ENCODE measurements around the gene PTX4.
"Not testable (repeated sequence)": the region's sequence is repeated elsewhere in the genome, so short reads cannot be mapped to it uniquely, and the experiment has no call there.

PTX4 gene

DNA sequence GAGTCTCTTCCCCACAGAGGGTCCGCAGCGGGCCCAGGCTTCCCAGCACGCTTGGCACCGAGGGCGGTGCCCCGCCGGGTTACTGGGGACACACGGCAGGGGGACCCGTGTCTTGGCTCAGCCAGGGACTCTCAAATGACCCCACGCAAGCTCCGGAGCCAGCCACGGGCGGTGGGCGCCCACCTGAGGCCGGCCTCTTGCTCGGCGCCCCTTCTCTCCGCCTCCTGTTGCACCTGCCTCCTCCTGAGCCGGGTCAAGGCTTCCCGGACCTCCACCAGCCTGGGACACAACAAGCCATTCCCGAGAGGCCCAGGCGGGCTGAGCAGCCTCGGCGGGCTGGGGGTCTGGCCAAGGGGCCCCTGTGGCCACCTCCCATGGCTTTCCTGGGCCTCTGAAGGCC is 46.0 kb downstream of the PTX4 start:
- no peak for DNase-seq
- no peaks in the 10 kb centered on the region for H3F3A ChIP-seq (ENCODE audit: insufficient read depth, low read length)
- no peak overlapping the region for H2AFZ ChIP-seq (ENCODE audit: low read length)
- no peaks in the 10 kb centered on the region for H3K9me2 ChIP-seq (replicated peaks; ENCODE audit: insufficient read depth, low read length)
- no peak overlapping the region for H3K27ac ChIP-seq (ENCODE audit: low read length)
- H3K27me3 ChIP-seq (replicated peaks; ENCODE audit: insufficient read depth, low read length) = peaks cover 24% of the 10 kb centered on the region
- H4K20me1 ChIP-seq (ENCODE audit: insufficient read depth, low read length) = no peaks in the 10 kb centered on the region
- no peak for TF ChIP-seq EZH2phosphoT487 (IDR thresholded peaks at IDR 0.05; ENCODE audit: low read length)
- TF ChIP-seq, protein P1, sequence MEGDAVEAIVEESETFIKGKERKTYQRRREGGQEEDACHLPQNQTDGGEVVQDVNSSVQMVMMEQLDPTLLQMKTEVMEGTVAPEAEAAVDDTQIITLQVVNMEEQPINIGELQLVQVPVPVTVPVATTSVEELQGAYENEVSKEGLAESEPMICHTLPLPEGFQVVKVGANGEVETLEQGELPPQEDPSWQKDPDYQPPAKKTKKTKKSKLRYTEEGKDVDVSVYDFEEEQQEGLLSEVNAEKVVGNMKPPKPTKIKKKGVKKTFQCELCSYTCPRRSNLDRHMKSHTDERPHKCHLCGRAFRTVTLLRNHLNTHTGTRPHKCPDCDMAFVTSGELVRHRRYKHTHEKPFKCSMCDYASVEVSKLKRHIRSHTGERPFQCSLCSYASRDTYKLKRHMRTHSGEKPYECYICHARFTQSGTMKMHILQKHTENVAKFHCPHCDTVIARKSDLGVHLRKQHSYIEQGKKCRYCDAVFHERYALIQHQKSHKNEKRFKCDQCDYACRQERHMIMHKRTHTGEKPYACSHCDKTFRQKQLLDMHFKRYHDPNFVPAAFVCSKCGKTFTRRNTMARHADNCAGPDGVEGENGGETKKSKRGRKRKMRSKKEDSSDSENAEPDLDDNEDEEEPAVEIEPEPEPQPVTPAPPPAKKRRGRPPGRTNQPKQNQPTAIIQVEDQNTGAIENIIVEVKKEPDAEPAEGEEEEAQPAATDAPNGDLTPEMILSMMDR (IDR thresholded peaks at IDR 0.05; ENCODE audit: low read length) = no peak
- no peak for TF ChIP-seq EZH2 (optimal IDR thresholded peaks at IDR 0.05; ENCODE audit: low read depth, low read length)
- no peak overlapping the region for H3K4me2 ChIP-seq (ENCODE audit: low read depth, low read length)
- no peaks in the 10 kb centered on the region for H3K79me2 ChIP-seq (ENCODE audit: low read length)
- H3K9me3 ChIP-seq (replicated peaks; ENCODE audit: insufficient read depth, low read length) = no peaks in the 10 kb centered on the region
- H3K4me1 ChIP-seq (ENCODE audit: low read length) = no peaks in the 10 kb centered on the region
- H3K4me3 ChIP-seq (ENCODE audit: low read length) = no peak overlapping the region
- H3K9ac ChIP-seq (ENCODE audit: low read length) = no peak overlapping the region
- H3K36me3 ChIP-seq (replicated peaks; ENCODE audit: insufficient read depth, low read length) = no peaks in the 10 kb centered on the region

DNA sequence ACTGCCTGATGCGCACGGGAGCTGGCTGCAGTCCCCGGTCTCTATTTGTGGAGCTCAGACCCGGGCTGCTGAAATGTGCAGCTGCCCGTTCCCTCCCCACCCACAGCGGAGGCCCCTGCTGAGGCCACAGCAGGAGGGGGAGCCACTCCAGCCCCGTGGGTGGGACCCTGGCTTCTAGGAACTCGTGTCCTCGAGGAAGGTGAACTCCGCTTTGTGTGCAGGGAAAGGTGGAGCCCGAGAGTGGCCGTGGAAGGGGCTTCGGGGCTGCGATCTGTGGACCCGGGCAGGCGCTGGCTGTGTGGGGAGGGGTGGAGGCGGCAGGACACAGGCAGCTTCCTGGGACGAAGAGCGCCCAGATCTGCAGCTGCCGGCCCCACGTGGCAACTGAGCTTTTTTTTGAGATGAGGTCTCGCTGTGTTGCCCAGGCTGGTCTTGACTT is 47.3 kb downstream of the PTX4 start:
- no peak overlapping the region for H3K9ac ChIP-seq (ENCODE audit: low read length)
- no peak for DNase-seq
- H3F3A ChIP-seq (ENCODE audit: insufficient read depth, low read length) = no peaks in the 10 kb centered on the region
- H4K20me1 ChIP-seq (ENCODE audit: insufficient read depth, low read length) = no peaks in the 10 kb centered on the region
- H3K36me3 ChIP-seq (replicated peaks; ENCODE audit: insufficient read depth, low read length) = no peaks in the 10 kb centered on the region
- no peaks in the 10 kb centered on the region for H3K4me1 ChIP-seq (ENCODE audit: low read length)
- no peaks in the 10 kb centered on the region for H3K79me2 ChIP-seq (ENCODE audit: low read length)
- H3K4me3 ChIP-seq (ENCODE audit: low read length) = no peak overlapping the region
- H3K27ac ChIP-seq (ENCODE audit: low read length) = no peak overlapping the region
- H2AFZ ChIP-seq (ENCODE audit: low read length) = no peak overlapping the region
- H3K4me2 ChIP-seq (ENCODE audit: low read depth, low read length) = no peak overlapping the region
- H3K9me3 ChIP-seq (replicated peaks; ENCODE audit: insufficient read depth, low read length) = no peaks in the 10 kb centered on the region
- peaks cover 37% of the 10 kb centered on the region for H3K27me3 ChIP-seq (replicated peaks; ENCODE audit: insufficient read depth, low read length)
- no peaks in the 10 kb centered on the region for H3K9me2 ChIP-seq (replicated peaks; ENCODE audit: insufficient read depth, low read length)
- TF ChIP-seq EZH2 (optimal IDR thresholded peaks at IDR 0.05; ENCODE audit: low read depth, low read length) = no peak
- TF ChIP-seq EZH2phosphoT487 (IDR thresholded peaks at IDR 0.05; ENCODE audit: low read length) = no peak
- TF ChIP-seq, protein P1 (IDR thresholded peaks at IDR 0.05; ENCODE audit: low read length) = no peak

DNA sequence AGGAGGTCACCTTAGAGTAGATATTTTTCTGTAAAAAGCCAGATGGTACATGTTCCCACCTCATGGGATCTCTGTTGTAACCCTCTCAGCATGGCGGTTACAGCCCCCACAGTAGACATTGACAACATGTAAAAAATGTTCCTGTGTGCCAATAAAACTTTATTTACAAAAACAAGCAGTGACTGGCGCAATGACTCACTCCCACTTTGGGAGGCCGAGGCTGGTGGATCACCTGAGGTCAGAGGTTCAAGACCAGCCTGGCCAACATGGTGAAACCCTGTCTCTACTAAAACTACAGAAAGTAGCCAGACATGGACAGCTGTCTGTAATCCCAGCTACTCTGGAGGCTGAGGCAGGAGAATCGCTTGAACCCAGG is 49.1 kb downstream of the PTX4 start:
- not testable (repeated sequence) for H3K4me1 ChIP-seq (ENCODE audit: low read length); H3K9me3 ChIP-seq (replicated peaks; ENCODE audit: insufficient read depth, low read length); H3K4me2 ChIP-seq (ENCODE audit: low read depth, low read length)

DNA sequence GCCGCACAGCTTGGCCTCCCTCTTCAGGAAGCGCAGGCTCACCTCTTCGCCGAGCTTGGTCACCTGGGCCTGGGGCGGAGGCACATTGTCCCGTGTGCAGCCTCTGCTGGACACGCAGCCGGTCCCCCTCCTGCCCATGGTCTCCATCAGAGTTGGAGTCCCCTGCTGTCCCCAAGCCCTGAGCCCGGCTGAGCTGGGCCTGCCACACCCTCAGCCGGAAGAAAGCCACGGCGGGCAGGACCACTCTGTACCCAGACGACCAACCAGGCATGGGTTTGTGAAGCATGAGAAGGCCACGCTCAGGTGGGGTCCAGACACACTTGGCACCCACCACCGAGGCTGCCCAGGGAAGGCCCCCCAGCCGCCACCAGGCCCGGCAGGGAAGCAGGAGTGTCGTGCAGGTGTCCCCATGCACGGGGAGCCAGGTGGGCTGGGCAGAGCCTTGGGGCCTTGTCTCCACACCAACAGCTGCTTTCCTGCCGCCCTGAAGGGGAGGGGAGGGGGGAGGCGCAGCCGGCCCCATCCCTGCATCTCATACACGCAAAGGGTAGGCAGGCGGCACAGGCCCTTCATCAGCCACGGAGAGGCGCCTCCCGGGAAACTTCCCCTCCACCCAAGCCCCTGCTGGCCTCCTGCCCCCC is 49.6 kb downstream of the PTX4 start:
- H2AFZ ChIP-seq (ENCODE audit: low read length) = no peak overlapping the region
- peaks cover 56% of the 10 kb centered on the region for H3K27me3 ChIP-seq (replicated peaks; ENCODE audit: insufficient read depth, low read length)
- H3K27ac ChIP-seq (ENCODE audit: low read length) = no peak overlapping the region
- no peaks in the 10 kb centered on the region for H3F3A ChIP-seq (ENCODE audit: insufficient read depth, low read length)
- no peaks in the 10 kb centered on the region for H3K79me2 ChIP-seq (ENCODE audit: low read length)
- no peaks in the 10 kb centered on the region for H3K4me1 ChIP-seq (ENCODE audit: low read length)
- H4K20me1 ChIP-seq (ENCODE audit: insufficient read depth, low read length) = no peaks in the 10 kb centered on the region
- no peak for DNase-seq
- no peak overlapping the region for H3K9ac ChIP-seq (ENCODE audit: low read length)
- no peaks in the 10 kb centered on the region for H3K9me3 ChIP-seq (replicated peaks; ENCODE audit: insufficient read depth, low read length)
- TF ChIP-seq, protein P1 (IDR thresholded peaks at IDR 0.05; ENCODE audit: low read length) = no peak
- no peak for TF ChIP-seq EZH2phosphoT487 (IDR thresholded peaks at IDR 0.05; ENCODE audit: low read length)
- no peak for TF ChIP-seq EZH2 (optimal IDR thresholded peaks at IDR 0.05; ENCODE audit: low read depth, low read length)
- H3K9me2 ChIP-seq (replicated peaks; ENCODE audit: insufficient read depth, low read length) = no peaks in the 10 kb centered on the region
- H3K4me3 ChIP-seq (ENCODE audit: low read length) = no peak overlapping the region
- no peak overlapping the region for H3K4me2 ChIP-seq (ENCODE audit: low read depth, low read length)
- no peaks in the 10 kb centered on the region for H3K36me3 ChIP-seq (replicated peaks; ENCODE audit: insufficient read depth, low read length)

More for the DNA sequence above, 49.1 kb downstream of the PTX4 start:
- not testable (repeated sequence) for H3K9ac ChIP-seq (ENCODE audit: low read length); H3K36me3 ChIP-seq (replicated peaks; ENCODE audit: insufficient read depth, low read length); H3K79me2 ChIP-seq (ENCODE audit: low read length); H4K20me1 ChIP-seq (ENCODE audit: insufficient read depth, low read length); DNase-seq; H3K4me3 ChIP-seq (ENCODE audit: low read length); H2AFZ ChIP-seq (ENCODE audit: low read length); H3F3A ChIP-seq (ENCODE audit: insufficient read depth, low read length); H3K9me2 ChIP-seq (replicated peaks; ENCODE audit: insufficient read depth, low read length); H3K27ac ChIP-seq (ENCODE audit: low read length)
- H3K27me3 ChIP-seq (replicated peaks; ENCODE audit: insufficient read depth, low read length) = peaks cover 53% of the 10 kb centered on the region

Measured in MM.1S (cell line).